Stimulated activated naive CD8-positive, alpha-beta T cell treated with anti-CD3 and anti-CD28 coated beads, Interleukin-15, Interleukin-2, amounts not matched to agents 100 U/mL and 50 U/mL, for 24 hours (primary cell): ENCODE results near the gene GCNT2.
"Not testable (repeated sequence)": the region's sequence is repeated elsewhere in the genome, so short reads cannot be mapped to it uniquely, and the experiment has no call there.

Experiments used
- ATAC-seq: fragments of 150-1000 bp; cut with Tn5 transposase; one replicate; pipeline ENCODE4 v1.10.0; 2021
- DNase-seq: peaks from one replicate; pipeline ENCODE4 v3.0.0; 2021

The GCNT2 gene

DNA sequence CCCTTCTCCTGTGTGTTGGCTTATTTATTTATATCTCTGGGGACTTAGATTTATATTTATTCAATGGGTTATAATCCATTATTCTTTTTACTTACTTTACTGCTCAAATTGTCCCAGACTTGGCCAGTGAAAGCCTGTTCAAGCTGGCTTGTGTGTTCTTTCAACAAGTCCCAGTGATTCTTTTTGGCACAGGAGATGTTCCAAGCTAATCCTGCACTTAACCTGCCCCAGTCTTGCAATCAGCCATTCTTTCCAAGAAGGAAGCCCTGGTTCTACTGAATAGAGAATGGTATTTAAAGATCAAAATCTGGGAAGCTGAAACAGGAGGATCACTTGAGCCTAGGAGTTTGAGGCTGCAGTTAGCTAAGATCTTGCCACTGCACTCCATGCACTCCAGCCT is 26.7 kb downstream of the GCNT2 start:
- ATAC-seq (no peak), DNase-seq (no peak)

DNA sequence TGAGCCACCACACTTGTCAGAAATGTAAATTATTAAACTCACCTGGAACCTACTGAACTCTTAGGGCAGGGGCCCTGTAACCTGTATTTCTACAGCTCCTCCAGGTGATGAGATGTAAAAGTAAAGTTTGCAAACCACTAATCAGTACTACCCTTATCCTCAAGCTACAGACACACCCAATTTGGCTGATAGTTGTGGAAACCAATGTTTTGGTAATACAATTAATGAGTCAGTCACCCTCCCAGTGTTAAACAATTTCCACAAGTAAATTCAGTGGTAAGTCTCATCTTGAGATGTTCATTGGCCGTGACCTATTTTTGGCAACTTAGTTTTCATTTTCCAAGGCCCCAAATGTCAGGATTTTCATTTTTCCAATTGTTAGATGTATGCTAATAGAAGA is 29.6 kb downstream of the GCNT2 start:
- no peak for DNase-seq
- ATAC-seq = no peak

DNA sequence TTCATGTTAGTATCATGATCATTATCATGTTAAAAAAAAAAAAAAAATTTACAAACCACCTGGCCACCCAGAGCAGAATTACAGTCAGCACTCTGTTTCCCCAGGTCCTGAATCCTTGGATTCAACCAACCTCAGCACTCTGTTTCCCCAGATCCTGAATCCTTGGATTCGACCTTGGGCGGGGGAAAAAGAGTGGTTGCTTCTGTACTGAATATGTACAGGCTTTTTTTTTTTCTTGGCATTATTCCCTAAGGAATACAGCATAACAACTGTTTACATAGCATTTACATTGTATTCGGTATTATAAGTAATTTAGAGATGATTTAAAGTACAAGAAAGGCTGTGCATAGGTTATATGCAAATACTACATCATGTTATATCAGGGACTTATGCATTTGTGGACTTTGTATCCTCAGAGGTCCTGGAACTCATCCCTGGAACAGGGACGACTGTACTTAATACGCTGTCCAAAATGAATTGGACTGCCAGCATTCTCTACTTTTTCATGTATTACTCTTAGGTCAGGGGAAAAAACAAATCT is 31.2 kb downstream of the GCNT2 start:
- no peak for DNase-seq
- no peak for ATAC-seq

DNA sequence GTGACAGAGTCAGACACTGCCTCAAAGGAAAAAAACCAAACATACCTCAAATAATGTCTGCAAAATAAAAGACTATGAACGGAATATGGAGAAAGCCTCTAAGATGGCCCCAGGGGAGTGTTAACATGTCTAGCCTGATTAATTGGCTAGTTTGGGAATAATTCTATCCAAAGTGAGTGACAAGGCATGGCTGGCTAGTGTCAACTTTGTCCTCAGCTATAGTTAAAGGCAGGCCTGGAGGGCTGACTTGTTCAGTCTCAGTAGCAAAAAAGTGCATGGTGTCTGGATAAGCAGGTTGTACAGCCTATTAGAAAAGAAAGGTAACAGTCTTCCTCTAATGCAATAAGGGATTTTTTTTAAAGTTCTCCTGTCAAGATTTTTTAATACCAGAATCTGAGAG is 32.7 kb downstream of the GCNT2 start:
- DNase-seq (no peak), ATAC-seq (no peak)

DNA sequence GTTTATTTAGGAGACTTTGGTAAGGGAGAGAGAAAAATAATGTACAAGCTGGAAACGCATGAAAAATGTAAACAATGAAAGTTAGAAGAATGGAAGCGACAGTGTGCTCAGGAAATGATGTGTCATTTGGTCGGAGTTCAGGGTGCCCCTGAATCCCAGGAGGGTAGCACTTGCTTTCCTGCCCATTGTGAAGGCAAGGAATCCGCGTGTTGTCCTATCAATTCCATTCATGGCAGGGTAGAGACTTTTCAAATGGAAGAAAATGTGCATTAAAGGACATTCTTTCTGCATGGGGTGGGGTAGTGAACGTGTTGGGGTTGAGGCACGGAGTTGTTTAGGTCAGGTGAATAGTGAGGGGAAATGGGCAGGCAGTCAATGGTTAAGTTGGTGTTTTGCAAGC is 33.7 kb downstream of the GCNT2 start:
- ATAC-seq (no peak), DNase-seq (no peak)

DNA sequence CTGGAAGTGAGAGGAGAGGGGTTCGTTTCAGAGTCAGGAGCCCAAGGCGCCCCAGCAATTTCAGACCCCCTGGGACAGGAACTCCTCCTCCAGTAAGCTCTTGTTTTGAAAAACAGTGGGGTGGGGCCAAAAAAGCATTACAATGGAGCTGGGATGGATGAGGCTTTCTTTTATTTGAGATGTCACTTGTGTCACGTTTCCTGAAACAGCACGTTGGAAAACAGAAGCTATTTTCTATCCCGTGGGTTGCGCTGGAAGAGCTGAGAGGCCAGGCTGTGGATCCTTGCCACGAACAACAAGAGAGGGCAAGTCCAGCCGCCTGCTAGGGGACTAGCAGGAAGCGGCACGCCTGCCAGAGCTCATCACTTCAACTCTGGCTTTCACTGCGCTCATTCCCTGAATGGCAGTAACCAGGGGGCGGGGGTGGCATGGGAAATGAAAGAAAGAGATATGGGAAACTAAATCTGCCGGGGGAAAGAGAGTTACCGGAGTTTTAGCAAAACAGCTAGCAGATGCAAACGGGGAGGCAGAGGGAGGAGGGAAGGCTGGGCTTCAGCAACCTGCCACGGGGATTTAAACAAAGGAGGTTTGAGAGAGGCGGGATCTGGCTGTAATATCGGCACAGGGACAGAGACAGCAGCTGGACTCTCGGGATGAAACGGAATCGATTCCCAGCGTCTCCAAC is 34.6 kb downstream of the GCNT2 start:
- ATAC-seq = no peak
- DNase-seq = no peak

DNA sequence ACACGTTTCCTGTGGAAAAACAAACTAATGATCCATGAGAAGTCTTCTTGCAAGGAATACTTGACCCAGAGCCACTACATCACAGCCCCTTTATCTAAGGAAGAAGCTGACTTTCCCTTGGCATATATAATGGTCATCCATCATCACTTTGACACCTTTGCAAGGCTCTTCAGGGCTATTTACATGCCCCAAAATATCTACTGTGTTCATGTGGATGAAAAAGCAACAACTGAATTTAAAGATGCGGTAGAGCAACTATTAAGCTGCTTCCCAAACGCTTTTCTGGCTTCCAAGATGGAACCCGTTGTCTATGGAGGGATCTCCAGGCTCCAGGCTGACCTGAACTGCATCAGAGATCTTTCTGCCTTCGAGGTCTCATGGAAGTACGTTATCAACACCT is 35.4 kb downstream of the GCNT2 start:
- ATAC-seq (no peak), DNase-seq (no peak)

DNA sequence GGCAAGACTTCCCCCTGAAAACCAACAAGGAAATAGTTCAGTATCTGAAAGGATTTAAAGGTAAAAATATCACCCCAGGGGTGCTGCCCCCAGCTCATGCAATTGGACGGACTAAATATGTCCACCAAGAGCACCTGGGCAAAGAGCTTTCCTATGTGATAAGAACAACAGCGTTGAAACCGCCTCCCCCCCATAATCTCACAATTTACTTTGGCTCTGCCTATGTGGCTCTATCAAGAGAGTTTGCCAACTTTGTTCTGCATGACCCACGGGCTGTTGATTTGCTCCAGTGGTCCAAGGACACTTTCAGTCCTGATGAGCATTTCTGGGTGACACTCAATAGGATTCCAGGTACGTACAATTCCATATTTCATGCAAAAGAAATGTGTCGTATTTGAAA is 35.8 kb downstream of the GCNT2 start:
- DNase-seq (no peak), ATAC-seq (no peak)

DNA sequence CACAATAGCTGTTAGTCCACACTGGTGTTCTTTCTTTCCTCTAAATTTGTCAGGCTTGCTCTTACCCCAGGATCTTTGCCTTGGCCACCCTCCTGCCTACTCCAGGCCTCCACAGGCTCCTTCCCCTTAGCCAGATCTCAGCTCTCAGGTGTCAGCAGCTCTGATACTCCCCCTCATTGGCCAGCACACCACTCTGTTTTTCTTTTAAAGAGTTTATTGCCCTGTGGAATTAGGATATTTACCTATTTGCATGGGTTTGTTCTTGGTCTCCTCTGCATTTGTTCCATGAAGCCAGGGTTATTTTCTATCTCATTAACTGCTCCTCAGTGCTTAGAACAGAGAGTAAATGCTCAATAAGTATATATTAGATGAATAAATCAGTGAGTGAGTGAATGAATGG is 36.8 kb downstream of the GCNT2 start:
- ATAC-seq = no peak
- no peak for DNase-seq

DNA sequence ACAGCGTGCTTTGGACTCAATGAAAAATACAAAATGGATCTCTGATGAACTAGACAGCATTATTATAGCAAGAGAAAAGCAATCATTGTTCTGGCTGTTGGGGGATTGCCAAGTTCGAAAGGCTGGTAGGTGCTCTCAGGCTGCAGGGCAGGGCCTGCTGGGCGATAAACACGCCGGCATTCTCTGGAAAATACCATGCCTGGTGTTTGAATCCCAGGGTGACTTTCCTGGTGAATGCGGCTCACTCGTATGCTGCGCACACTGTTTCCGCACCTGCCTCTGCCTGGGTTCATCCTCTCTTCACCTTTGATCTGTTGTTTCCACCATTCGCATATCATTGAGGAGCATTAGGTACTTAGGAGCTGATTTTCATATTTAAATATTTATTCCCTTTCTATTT is 37.4 kb downstream of the GCNT2 start:
- no peak for DNase-seq
- no peak for ATAC-seq

DNA sequence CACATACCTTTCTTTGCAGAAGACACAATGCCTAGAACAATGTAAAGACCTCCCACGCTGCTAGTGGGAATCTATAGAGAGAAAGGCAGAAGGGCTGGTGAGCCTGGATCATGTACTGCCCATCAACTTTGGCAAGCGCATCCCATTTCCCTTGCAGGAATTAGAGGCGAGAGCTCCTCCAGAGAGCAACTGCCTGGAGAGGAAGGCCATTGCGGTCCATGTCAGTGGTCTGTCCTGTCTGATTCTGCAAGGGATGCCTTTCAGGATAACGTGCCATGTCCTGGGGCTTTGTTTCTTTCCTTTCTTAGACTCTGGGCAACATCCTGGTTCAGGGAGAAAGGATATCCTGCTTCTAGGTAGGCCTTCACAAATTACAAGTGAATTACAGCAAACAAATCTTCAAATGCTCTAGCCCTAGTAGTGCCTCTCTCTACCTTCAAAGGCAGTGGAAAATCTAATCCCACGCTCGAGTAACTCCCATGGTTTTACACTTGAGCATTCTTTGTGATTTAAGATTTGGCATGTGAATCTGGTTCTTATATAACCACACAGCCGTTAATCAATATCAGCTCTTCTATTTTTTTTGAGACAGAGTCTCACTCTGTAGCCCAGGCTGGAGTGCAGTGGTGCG is 38.5 kb downstream of the GCNT2 start:
- ATAC-seq (no peak), DNase-seq (no peak)

DNA sequence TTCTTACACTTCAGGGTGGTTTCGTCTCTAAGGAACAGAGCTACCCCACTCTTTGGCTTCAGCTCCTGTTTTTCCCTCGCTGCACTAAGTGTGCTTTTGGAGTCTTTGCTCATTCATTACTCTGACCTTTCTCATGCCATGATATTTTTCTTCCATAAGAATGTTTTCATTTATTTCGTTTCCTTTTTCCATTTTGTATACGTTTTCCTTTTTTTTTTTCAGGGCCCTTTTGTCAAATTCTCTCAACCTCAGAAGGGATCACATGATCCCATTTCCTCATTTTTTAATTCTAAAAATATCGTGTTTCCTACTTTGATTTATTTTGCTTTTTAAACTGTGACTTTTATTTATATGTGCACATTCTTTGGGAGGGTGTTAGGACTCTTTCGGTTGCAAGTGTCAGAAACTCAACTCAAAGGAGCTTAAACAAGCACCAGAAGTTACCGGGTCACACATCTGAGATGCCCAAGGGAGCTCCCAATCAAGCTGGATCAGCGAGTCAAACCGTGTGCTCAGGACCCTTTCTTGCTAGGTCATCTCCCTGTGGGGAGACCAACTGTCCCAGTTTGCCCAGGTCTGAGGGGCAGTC is 40.6 kb downstream of the GCNT2 start:
- ATAC-seq = no peak
- DNase-seq = no peak

DNA sequence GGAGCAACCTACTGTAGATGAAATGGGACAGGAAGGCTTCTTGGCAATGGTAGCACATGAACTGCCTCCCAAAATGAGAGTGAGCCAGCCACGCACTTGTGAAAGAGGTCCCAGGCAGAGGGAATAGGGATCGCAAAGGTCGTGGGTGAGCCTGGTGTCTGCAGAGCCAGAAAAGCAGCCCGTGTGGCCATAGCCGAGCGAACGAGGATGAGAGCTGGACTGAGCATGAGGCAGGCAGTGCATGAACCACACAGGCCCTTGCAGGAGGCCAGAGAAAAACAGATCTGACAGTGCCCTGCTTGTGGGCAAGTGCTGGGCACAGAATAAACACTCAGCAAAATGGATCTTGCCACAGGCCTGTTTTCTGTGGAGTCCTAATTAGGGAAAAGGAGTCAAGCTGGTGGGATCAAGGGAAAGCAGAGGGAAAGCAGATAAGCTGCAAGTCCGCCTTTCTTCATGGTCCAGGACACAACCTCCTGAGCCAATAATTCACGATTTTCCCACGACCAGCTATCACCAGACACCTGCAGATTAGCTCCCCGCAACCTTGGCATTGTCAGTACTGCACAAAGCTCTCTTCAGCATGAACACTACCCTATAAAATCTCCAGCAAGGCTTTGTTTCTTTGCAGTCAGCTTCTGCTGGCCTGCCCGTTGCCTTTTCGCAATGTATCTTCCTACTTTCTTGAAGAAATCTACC is 44.0 kb downstream of the GCNT2 start:
- ATAC-seq (no peak), DNase-seq (no peak)

DNA sequence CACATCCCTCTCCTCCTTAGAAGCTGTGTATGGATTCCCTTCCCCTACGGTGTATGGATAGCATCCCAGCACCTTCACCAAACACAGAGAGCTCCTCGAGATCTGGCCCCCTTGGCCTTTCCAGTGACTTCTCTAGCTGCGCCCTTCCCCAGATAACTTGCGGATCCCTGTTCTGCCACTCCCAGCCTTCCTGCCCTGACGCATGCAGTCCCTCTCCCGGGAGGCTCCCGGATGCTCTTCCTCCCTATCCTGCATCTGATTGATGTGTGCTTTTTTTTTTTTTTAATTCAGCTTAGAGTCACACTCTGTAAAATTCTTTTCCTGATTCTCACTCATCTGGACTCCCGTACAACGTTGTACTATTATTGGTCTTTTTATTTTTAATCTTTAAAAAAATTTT is 44.8 kb downstream of the GCNT2 start:
- DNase-seq (no peak), ATAC-seq (no peak)

DNA sequence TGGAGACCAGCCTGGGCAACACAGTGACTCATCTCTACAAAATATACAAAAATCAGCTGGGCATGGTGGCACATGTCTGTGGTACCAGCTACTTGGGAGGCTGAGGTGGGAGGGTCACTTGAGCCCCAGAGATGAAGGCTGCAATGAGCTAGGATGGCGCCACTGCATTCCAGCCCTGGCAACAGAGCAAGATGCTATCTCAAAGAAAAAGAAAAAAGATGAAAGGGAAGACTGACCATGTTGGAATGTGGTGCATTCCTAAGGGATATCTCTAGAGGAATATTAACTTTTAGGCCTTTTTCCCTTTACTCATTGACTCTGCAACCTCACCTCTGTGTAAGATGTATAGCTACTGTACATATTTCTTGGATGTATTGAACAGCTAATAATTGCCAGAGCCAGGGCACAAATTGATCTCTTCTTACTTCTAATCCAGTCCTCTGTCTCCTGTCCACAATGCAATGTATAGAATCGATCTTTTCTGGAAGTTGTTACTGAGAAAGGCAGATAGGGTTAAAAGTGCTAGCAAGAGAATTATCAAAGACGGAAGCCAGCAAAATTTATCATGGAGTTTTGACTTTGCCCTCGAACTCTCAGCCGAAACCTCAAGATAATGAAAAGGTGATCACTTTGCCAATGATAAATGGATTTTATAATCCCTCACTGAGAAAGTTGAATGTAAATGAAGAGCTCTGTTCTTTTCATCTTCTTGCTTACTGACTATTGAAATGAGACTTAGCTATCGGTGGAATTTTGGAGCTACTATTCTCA is 46.3 kb downstream of the GCNT2 start:
- no peak for ATAC-seq
- no peak for DNase-seq

DNA sequence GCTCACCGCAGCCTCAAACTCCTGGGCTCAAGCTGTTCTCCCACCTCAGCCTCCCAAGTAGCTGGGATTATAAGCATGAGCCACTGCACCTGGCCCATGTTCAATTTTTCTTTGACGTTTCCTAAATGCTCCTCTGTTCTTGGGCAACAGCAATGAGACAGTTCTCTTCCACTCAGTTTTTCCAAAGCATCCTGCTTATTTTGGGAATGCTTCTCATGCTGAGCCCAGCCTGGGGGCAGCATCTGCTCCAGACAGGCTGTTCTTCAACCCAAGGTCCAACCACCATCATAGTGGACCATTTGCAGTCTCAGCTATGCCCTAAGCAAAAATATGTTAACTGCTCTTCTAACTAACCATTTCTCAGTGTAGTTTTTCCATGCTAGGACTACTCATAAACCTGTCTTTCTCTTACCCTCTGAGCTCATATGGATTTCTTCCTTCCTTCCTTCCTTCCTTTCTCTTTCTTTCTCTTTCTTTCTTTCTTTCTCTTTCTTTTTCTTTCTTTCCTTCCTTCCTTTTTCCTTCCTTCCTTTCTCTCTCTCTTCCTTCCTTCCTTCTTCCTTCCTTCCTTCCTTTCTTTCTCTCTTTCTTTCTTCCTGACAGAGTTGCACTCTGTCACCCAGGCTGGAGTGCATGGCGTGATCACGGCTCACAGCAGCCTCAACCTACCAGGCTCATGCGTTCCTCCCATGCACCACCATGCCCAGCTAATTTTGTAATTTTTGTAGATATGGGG is 48.4 kb downstream of the GCNT2 start:
- no peak for ATAC-seq
- DNase-seq = no peak

DNA sequence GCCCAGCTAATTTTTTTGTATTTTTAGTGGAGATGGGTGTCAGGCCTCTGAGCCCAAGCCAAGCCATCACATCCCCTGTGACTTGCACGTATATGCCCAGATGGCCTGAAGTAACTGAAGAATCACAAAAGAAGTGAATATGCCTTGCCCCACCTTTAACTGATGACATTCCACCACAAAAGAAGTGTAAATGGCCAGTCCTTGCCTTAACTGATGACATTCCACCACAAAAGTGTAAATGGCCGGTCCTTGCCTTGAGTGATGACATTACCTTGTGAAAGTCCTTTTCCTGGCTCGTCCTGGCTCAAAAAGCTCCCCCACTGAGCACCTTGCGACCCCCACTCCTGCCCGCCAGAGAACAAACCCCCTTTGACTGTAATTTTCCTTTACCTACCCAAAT is 54.4 kb downstream of the GCNT2 start:
- ATAC-seq, DNase-seq: not testable (repeated sequence)

DNA sequence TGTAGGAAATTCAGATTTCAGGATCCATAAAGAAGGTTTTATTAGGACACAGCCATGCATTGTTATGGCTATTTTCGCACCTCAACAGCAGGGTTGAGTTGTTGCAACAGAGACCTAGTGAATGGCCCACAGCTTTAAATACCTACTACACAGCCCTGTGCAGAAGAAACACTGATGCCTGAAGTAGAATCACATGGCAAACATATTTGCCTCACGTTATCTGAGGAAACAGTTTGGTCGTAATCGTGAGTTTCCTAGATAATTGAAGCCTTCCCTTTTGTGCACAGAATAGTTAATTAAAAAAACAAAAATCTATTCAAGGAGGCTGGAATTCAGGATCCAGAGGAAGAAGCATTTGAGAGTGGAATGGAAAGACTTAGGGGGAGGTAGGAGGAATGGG is 55.1 kb downstream of the GCNT2 start:
- no peak for DNase-seq
- no peak for ATAC-seq

DNA sequence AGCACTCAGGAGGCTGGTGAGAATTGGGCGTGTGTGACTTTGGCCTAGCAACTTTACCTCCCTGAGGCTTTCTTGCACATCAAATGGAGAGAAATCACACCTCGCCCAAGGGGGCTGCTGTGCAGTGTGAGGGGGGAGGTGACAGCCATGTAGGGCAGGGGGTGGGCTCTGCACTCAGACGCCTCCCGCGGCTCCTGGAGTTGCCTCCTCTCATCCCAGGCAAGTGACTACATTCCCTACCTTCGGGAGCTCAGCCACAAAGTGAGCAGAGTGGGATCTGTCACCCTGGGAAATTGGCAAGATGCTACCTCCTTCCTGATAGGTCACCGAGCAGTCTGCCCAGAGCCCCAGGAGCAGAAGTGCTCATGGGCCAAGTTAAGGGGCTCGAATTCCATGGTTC is 56.0 kb downstream of the GCNT2 start:
- ATAC-seq (no peak), DNase-seq (no peak)

DNA sequence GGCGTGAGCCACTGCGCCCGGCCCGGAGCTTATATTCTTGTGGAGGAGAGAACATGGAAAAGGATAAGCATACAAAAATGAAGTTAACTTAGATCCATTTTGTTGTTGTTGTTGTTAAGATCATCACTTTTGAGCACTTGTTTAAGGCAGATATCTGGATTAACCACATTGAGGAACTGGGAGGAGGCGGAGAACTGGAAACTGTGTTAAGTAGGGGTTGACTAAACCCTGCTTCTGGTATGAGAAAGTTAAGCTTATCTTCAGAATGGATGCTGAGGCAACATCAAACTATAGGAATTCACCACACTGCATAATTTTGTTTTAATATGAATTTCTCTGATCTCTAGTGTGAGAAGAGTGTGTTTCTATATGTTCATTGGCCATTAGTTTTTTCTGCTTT is 57.6 kb downstream of the GCNT2 start:
- DNase-seq (no peak), ATAC-seq (no peak)

DNA sequence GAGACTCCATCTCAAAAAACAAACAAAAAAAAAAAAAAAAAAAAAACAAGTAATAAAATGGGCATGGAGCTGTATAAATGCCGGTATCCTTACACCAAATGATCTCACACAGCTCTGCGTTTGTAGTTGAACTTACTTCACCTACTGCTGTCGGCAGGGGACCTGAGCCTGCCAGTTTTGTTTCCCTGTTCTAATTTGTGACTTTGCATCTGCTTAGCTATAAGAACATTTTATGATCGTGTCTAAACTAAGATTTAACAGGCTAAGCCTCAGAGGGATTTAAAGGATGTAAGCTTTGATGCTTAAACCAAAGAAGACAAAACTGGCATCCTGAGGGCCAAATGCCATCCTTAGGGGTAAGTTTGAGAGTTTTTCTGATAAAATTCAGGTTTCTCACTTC is 58.7 kb downstream of the GCNT2 start:
- no peak for ATAC-seq

DNA sequence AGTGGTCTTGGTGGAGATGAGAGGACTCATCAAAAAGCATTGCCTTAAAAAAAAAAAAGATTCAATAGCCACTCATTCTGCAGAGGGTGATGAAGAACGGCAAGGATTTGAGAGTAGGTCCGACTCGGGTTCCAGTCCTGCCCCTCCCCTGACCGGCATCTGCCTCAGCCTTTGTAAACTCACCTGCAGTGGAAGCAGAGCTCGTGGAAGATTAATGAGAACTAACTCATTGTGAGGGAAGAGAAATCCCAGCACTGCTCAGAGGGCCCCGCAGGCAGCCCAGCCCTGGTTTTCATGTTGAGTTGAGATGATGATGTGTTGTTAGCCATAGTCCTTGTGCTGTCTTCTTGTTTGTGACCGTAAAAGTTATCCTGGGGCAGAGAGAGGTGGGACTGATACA is 59.4 kb downstream of the GCNT2 start:
- ATAC-seq = no peak
- DNase-seq = no peak

More for the DNA sequence above, 58.7 kb downstream of the GCNT2 start:
- DNase-seq = no peak
